ENCODE results near the gene TEX19. TPM values are rescaled to one million over a fixed set of nuclear protein-coding genes. Genes with fewer than 3 reads are reported as not detected.

The TEX19 gene
- total RNA-seq, 4 donors from 2014 or later, result not detected

GRCh38 chr17:82316651-82317393 lies 42.2 kb upstream of the TEX19 start:
- no peak overlapping the region for H3K4me3 ChIP-seq
- WGBS, result 25% methylated on average over 4 of the region's 29 CpGs

GRCh38 chr17:82317394-82318168 lies 41.5 kb upstream of the TEX19 start, which contains the start of gene CD7:
TSS of gene CD7 (minus strand) at chr17:82317608. CDS start at chr17:82317495, 113 bp downstream.
- Histone ChIP-seq H3K9me3 (no peaks in the 10 kb centered on the region), H3K27me3 (peaks cover 61% of the 10 kb centered on the region), H3K36me3 (no peaks in the 10 kb centered on the region), H3K27ac (no peak within 1 kb of the TSS), H3K4me1 (peaks cover 31% of the 10 kb centered on the region), H3K4me3 (no peak within 1 kb of the TSS)
- 33% methylated on average over 1 of the region's 26 CpGs for WGBS
- DNase-seq (ENCODE audit: low spot score in 2 of 2), result no peak
- TF ChIP-seq POLR2AphosphoS5 (IDR thresholded peaks at IDR 0.05), result no peak
- no peak for TF ChIP-seq EP300 (IDR thresholded peaks at IDR 0.05)
- TF ChIP-seq POLR2A (IDR thresholded peaks at IDR 0.05), result no peak
- no peak for TF ChIP-seq CTCF (IDR thresholded peaks at IDR 0.05)

More at GRCh38 chr17:82316651-82317393, 42.2 kb upstream of the TEX19 start:
- H3K4me1 ChIP-seq, result peaks cover 31% of the 10 kb centered on the region
- DNase-seq (ENCODE audit: low spot score in 2 of 2), result no peak
- no peaks in the 10 kb centered on the region for H3K36me3 ChIP-seq
- TF ChIP-seq CTCF (IDR thresholded peaks at IDR 0.05) (no peak), EP300 (IDR thresholded peaks at IDR 0.05) (no peak), POLR2AphosphoS5 (IDR thresholded peaks at IDR 0.05) (no peak), POLR2A (IDR thresholded peaks at IDR 0.05) (no peak)
- no peak overlapping the region for H3K27ac ChIP-seq
- H3K9me3 ChIP-seq, result no peaks in the 10 kb centered on the region
- H3K27me3 ChIP-seq, result peaks cover 55% of the 10 kb centered on the region

- 94% methylated on average over 20 of the region's 20 CpGs for WGBS
- Histone ChIP-seq H3K4me3 (no peak overlapping the region), H3K9me3 (no peaks in the 10 kb centered on the region), H3K36me3 (no peaks in the 10 kb centered on the region), H3K27ac (no peak overlapping the region), H3K4me1 (peaks cover 31% of the 10 kb centered on the region), H3K27me3 (peaks cover 67% of the 10 kb centered on the region)
- DNase-seq (ENCODE audit: low spot score in 2 of 2), result no peak
- TF ChIP-seq EP300 (IDR thresholded peaks at IDR 0.05) (no peak), CTCF (IDR thresholded peaks at IDR 0.05) (no peak), POLR2A (IDR thresholded peaks at IDR 0.05) (no peak), POLR2AphosphoS5 (IDR thresholded peaks at IDR 0.05) (no peak)
Measured at GRCh38 chr17:82318169-82318498, 40.9 kb upstream of the TEX19 start.

- no peak for DNase-seq (ENCODE audit: low spot score in 2 of 2)
- Histone ChIP-seq H3K36me3 (no peaks in the 10 kb centered on the region), H3K4me1 (peaks cover 31% of the 10 kb centered on the region), H3K4me3 (no peak overlapping the region), H3K9me3 (no peaks in the 10 kb centered on the region), H3K27me3 (peaks cover 68% of the 10 kb centered on the region), H3K27ac (no peak overlapping the region)
- 93% methylated on average over 76 of the region's 76 CpGs for WGBS
- TF ChIP-seq POLR2AphosphoS5 (IDR thresholded peaks at IDR 0.05) (no peak), POLR2A (IDR thresholded peaks at IDR 0.05) (no peak), EP300 (IDR thresholded peaks at IDR 0.05) (no peak), CTCF (IDR thresholded peaks at IDR 0.05) (no peak)
Measured at GRCh38 chr17:82318772-82319606, 40.1 kb upstream of the TEX19 start.
